ENCODE measurements around the gene FAM181B.

Gene FAM181B, protein sequence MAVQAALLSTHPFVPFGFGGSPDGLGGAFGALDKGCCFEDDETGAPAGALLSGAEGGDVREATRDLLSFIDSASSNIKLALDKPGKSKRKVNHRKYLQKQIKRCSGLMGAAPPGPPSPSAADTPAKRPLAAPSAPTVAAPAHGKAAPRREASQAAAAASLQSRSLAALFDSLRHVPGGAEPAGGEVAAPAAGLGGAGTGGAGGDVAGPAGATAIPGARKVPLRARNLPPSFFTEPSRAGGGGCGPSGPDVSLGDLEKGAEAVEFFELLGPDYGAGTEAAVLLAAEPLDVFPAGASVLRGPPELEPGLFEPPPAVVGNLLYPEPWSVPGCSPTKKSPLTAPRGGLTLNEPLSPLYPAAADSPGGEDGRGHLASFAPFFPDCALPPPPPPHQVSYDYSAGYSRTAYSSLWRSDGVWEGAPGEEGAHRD

DNA sequence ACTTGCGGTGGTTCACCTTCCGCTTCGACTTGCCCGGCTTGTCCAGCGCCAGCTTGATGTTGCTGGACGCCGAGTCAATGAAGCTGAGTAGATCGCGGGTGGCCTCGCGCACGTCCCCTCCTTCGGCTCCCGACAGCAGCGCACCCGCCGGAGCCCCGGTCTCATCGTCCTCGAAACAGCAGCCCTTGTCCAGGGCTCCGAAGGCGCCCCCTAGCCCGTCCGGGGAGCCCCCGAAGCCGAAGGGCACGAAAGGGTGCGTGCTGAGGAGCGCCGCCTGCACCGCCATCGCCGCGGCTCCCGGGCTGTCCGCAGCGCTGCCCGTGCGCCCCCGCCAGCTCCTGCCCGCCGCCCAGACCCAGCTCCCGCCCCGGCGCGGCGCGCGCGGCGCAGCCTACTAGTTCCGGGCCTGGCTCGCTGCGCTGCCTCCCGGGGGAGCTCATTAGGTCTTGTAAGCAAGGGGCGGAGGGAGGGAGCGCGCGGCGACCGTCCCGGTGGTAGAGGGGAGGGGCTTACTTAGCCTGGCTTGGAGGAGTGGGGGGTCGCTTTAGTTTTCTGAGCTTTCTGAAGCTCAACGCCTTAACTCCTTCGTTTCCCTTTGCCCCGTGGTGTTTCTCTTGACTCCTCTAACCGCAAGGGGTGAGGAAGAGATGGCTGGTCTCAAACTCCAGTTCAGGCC, at the start of gene FAM181B:
Gene FAM181B (minus strand): TSS at position 421 of the 676 bp plus-strand sequence. CDS start 135 bp downstream, at position 286.
- TF ChIP-seq, protein P1, sequence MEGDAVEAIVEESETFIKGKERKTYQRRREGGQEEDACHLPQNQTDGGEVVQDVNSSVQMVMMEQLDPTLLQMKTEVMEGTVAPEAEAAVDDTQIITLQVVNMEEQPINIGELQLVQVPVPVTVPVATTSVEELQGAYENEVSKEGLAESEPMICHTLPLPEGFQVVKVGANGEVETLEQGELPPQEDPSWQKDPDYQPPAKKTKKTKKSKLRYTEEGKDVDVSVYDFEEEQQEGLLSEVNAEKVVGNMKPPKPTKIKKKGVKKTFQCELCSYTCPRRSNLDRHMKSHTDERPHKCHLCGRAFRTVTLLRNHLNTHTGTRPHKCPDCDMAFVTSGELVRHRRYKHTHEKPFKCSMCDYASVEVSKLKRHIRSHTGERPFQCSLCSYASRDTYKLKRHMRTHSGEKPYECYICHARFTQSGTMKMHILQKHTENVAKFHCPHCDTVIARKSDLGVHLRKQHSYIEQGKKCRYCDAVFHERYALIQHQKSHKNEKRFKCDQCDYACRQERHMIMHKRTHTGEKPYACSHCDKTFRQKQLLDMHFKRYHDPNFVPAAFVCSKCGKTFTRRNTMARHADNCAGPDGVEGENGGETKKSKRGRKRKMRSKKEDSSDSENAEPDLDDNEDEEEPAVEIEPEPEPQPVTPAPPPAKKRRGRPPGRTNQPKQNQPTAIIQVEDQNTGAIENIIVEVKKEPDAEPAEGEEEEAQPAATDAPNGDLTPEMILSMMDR (IDR thresholded peaks at IDR 0.05), result no peak
- peak within 1 kb of the TSS; percentile 67 to 74 for H3K27ac ChIP-seq
- peak; percentile 81 for DNase-seq (ENCODE audit: low spot score)
- H3K4me3 ChIP-seq, result peak within 1 kb of the TSS; percentile 73

DNA sequence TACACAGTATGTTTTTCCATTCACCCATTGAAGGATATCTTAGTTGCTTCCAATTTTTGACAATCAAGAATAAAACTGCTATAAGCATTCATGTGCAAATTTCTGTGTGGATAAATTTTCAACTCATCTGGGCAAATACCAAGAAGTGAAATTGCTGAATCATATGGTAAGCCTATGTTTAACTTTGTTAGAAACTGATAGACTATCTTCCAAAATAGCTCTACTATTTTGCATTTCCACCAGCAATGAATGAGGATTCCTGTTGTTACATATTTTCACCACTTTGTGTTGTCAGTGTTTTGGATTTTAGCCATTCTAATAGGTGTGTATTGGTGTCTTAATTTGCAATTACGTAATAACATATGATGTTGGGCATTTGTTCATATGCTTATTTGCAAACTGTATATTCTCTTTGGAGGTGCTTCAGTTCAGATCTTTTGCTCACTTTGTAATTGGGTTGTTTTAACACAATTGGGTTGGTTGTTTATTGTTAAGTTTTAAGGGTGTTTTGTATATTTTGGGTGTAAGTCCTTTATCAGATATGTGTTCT, 49.2 kb upstream of the FAM181B start:
- Histone ChIP-seq H3K4me3 (no peak overlapping the region), H3K27ac (no peak overlapping the region)
- DNase-seq (ENCODE audit: low spot score), result no peak
- TF ChIP-seq, protein P1 (IDR thresholded peaks at IDR 0.05), result no peak

DNA sequence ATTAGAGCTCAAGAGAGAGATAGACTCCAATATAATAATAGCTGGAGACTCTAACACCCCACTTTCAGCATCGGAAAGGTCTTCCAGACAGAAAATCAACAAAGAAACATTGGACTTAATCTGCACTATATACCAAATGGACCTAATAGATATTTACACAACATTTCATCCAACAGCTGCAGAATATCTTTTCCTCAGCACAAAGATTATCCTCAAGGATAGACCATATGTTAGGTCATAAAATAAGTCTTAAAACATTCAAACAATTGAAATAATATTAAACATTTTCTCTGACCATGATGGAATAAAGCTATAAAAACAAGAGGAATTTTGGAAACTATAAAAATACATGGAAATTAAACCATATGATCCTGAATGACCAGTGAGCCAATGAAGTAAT, 45.1 kb upstream of the FAM181B start:
- no peak overlapping the region for H3K4me3 ChIP-seq
- TF ChIP-seq, protein P1 (IDR thresholded peaks at IDR 0.05), result no peak
- no peak for DNase-seq (ENCODE audit: low spot score)
- no peak overlapping the region for H3K27ac ChIP-seq

DNA sequence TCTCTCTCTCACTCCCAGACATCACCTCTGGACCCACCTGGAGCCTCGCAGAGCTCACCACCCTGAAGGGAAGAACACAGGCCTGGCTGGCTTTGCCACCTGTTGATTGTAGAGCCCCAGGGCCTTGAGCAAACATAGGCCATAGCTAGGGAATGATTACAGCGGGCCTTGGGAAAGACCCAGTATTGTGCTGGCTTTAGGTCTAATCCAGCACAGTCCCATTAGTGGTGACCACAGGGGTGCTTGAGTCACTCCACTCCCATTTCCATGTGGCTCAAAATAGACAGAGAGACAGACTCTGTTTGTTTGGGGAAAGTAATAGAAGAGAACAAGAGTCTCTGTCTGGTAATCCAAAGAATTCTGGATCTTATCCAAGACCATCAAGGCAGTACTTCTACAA, 42.7 kb upstream of the FAM181B start:
- no peak for DNase-seq (ENCODE audit: low spot score)
- Histone ChIP-seq H3K27ac (no peak overlapping the region), H3K4me3 (no peak overlapping the region)
- TF ChIP-seq, protein P1 (IDR thresholded peaks at IDR 0.05), result no peak

DNA sequence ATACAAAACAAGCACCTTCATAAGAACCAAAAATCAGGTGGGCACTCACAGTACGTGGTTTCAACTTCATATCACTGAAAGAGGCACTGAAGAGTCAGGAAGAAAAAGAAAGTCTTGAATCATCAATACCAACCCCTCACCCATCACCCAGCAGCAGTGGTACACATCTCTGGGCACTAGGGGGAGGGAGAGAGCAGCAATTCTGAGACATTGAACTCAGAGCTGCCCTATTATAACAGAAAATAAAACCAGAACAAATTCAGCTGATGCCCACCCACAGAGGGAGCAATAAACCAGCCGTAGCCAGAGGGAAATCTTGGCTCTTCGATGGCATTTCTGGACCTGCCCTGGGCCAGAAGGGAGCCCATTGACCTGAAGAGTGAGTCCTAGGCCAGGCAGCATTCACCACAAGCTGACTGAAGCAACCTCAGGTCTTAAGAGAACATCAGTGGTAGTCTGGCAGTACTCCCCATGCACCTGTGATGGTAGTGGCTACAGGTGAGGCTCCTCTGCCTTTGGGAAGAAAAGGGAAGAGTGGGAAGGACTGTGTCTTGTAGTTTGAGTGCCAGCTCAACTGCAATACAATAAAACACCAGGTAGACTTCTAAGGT, 42.2 kb upstream of the FAM181B start:
- TF ChIP-seq, protein P1 (IDR thresholded peaks at IDR 0.05), result no peak
- no peak overlapping the region for H3K27ac ChIP-seq
- H3K4me3 ChIP-seq, result no peak overlapping the region
- no peak for DNase-seq (ENCODE audit: low spot score)

DNA sequence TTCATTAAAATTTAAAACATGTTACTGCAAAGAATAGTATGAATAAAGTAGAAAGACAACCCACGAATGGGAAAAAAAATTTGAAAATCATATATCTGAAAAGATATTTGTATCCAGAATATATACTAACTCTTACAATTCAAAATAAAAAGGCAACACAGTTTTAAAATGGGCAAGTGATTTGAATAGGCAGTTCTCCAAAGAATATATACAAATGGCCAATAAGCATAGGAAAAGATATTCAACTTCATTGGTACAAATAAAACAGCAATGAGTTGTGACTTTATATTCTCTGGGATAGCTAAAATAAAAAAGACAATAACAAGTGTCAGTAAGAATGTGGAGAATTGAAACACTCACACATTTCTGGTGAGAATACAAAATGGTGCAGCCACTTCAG, 41.6 kb upstream of the FAM181B start:
- no peak overlapping the region for H3K27ac ChIP-seq
- TF ChIP-seq, protein P1 (IDR thresholded peaks at IDR 0.05), result no peak
- DNase-seq (ENCODE audit: low spot score), result no peak
- no peak overlapping the region for H3K4me3 ChIP-seq
